ENCODE results near the gene PLGRKT.

DNA sequence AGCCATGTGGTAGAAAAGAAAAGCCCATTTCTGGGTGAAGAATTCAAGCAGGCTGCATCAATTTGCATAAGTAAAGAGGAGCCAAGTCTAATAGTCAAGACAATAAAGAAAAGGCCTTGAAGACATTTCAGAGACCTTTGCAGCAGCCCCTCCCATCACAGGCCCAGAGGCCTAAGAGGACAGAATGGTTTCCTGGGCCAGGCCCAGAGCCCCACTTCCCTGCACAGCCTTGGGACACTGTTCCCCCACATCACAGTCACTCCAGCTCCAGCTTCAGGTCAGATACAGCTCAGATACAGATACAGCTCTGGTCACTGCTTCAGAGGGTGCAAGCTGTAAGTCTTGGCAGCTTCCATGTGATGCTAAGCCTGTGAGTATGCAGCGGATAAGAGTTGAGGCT is 29.1 kb downstream of the PLGRKT start:
- TF ChIP-seq, protein P1, sequence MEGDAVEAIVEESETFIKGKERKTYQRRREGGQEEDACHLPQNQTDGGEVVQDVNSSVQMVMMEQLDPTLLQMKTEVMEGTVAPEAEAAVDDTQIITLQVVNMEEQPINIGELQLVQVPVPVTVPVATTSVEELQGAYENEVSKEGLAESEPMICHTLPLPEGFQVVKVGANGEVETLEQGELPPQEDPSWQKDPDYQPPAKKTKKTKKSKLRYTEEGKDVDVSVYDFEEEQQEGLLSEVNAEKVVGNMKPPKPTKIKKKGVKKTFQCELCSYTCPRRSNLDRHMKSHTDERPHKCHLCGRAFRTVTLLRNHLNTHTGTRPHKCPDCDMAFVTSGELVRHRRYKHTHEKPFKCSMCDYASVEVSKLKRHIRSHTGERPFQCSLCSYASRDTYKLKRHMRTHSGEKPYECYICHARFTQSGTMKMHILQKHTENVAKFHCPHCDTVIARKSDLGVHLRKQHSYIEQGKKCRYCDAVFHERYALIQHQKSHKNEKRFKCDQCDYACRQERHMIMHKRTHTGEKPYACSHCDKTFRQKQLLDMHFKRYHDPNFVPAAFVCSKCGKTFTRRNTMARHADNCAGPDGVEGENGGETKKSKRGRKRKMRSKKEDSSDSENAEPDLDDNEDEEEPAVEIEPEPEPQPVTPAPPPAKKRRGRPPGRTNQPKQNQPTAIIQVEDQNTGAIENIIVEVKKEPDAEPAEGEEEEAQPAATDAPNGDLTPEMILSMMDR (conservative IDR thresholded peaks at IDR 0.05; ENCODE audit: low read length), result no peak
- no peak for TF ChIP-seq EZH2phosphoT487 (IDR thresholded peaks at IDR 0.05; ENCODE audit: borderline replicate concordance, low read depth, low read length)
